ENCODE results near the gene GALE.
A peak's percentile ranks its signal among the peaks of the same experiment; 100 is the strongest.
"Not testable (repeated sequence)": the region's sequence is repeated elsewhere in the genome, so short reads cannot be mapped to it uniquely, and the experiment has no call there.

Gene GALE

GRCh38 chr1:23787701-23788100, 12.9 kb downstream of the GALE start:
- TF ChIP-seq POLR2A (IDR thresholded peaks at IDR 0.05; ENCODE audit: low read depth, low read length): no peak
- TF ChIP-seq TAF1 (IDR thresholded peaks at IDR 0.05; ENCODE audit: borderline replicate concordance, low read depth, low read length): no peak
- no peak for TF ChIP-seq POLR2AphosphoS5 (IDR thresholded peaks at IDR 0.05; ENCODE audit: low read depth, low read length)
- DNase-seq (ENCODE audit: insufficient read length) (no peak), FAIRE-seq (no peak)

GRCh38 chr1:23784846-23785245, 15.7 kb downstream of the GALE start:
- FAIRE-seq (no peak), DNase-seq (ENCODE audit: insufficient read length) (no peak)
- TF ChIP-seq POLR2A (IDR thresholded peaks at IDR 0.05; ENCODE audit: low read depth, low read length): no peak
- no peak for TF ChIP-seq POLR2AphosphoS5 (IDR thresholded peaks at IDR 0.05; ENCODE audit: low read depth, low read length)
- no peak for TF ChIP-seq TAF1 (IDR thresholded peaks at IDR 0.05; ENCODE audit: borderline replicate concordance, low read depth, low read length)

GRCh38 chr1:23783141-23783540, 17.4 kb downstream of the GALE start:
- not testable (repeated sequence) for FAIRE-seq; DNase-seq (ENCODE audit: insufficient read length)

GRCh38 chr1:23779826-23780371, 20.7 kb downstream of the GALE start:
- FAIRE-seq (no peak), DNase-seq (ENCODE audit: insufficient read length) (no peak)
- TF ChIP-seq POLR2A (IDR thresholded peaks at IDR 0.05; ENCODE audit: low read depth, low read length) (no peak), TAF1 (IDR thresholded peaks at IDR 0.05; ENCODE audit: borderline replicate concordance, low read depth, low read length) (no peak), POLR2AphosphoS5 (IDR thresholded peaks at IDR 0.05; ENCODE audit: low read depth, low read length) (no peak)

GRCh38 chr1:23777979-23778814, 22.4 kb downstream of the GALE start, which contains the start of gene PITHD1:
PITHD1 (plus strand) TSS chr1:23778418; CDS start chr1:23778516, 98 bp downstream.
- TF ChIP-seq POLR2AphosphoS5 (IDR thresholded peaks at IDR 0.05; ENCODE audit: low read depth, low read length) (peak; percentile 73), TAF1 (IDR thresholded peaks at IDR 0.05; ENCODE audit: borderline replicate concordance, low read depth, low read length) (0 out of 2 replicates have a peak, but pooled peaks have one; percentile 2), POLR2A (IDR thresholded peaks at IDR 0.05; ENCODE audit: low read depth, low read length) (peak; percentile 88)
- FAIRE-seq (peak; percentile 91), DNase-seq (ENCODE audit: insufficient read length) (peak; percentile 92)

GRCh38 chr1:23776217-23776616, 24.3 kb downstream of the GALE start:
- FAIRE-seq (no peak), DNase-seq (ENCODE audit: insufficient read length) (no peak)
- no peak for TF ChIP-seq POLR2A (IDR thresholded peaks at IDR 0.05; ENCODE audit: low read depth, low read length)
- TF ChIP-seq POLR2AphosphoS5 (IDR thresholded peaks at IDR 0.05; ENCODE audit: low read depth, low read length): no peak
- TF ChIP-seq TAF1 (IDR thresholded peaks at IDR 0.05; ENCODE audit: borderline replicate concordance, low read depth, low read length): no peak

GRCh38 chr1:23774174-23774880, 26.2 kb downstream of the GALE start:
- FAIRE-seq (no peak), DNase-seq (ENCODE audit: insufficient read length) (no peak)
- TF ChIP-seq POLR2A (IDR thresholded peaks at IDR 0.05; ENCODE audit: low read depth, low read length) (no peak), POLR2AphosphoS5 (IDR thresholded peaks at IDR 0.05; ENCODE audit: low read depth, low read length) (no peak), TAF1 (IDR thresholded peaks at IDR 0.05; ENCODE audit: borderline replicate concordance, low read depth, low read length) (no peak)

GRCh38 chr1:23772854-23773242, 27.7 kb downstream of the GALE start:
- FAIRE-seq (peak; percentile 64), DNase-seq (ENCODE audit: insufficient read length) (no peak)
- TF ChIP-seq POLR2AphosphoS5 (IDR thresholded peaks at IDR 0.05; ENCODE audit: low read depth, low read length) (no peak), POLR2A (IDR thresholded peaks at IDR 0.05; ENCODE audit: low read depth, low read length) (no peak), TAF1 (IDR thresholded peaks at IDR 0.05; ENCODE audit: borderline replicate concordance, low read depth, low read length) (no peak)

GRCh38 chr1:23772049-23772853, 28.3 kb downstream of the GALE start:
- peak; percentile 94 for FAIRE-seq
- DNase-seq (ENCODE audit: insufficient read length): no peak
- TF ChIP-seq POLR2A (IDR thresholded peaks at IDR 0.05; ENCODE audit: low read depth, low read length) (no peak), TAF1 (IDR thresholded peaks at IDR 0.05; ENCODE audit: borderline replicate concordance, low read depth, low read length) (no peak), POLR2AphosphoS5 (IDR thresholded peaks at IDR 0.05; ENCODE audit: low read depth, low read length) (no peak)

GRCh38 chr1:23768733-23769132, 31.8 kb downstream of the GALE start:
- FAIRE-seq (no peak), DNase-seq (ENCODE audit: insufficient read length) (no peak)
- no peak for TF ChIP-seq TAF1 (IDR thresholded peaks at IDR 0.05; ENCODE audit: borderline replicate concordance, low read depth, low read length)
- TF ChIP-seq POLR2AphosphoS5 (IDR thresholded peaks at IDR 0.05; ENCODE audit: low read depth, low read length): no peak
- TF ChIP-seq POLR2A (IDR thresholded peaks at IDR 0.05; ENCODE audit: low read depth, low read length): no peak

GRCh38 chr1:23763041-23763577, 37.4 kb downstream of the GALE start:
- no peak for FAIRE-seq
- TF ChIP-seq TAF1 (IDR thresholded peaks at IDR 0.05; ENCODE audit: borderline replicate concordance, low read depth, low read length) (no peak), POLR2AphosphoS5 (IDR thresholded peaks at IDR 0.05; ENCODE audit: low read depth, low read length) (no peak), POLR2A (IDR thresholded peaks at IDR 0.05; ENCODE audit: low read depth, low read length) (no peak)
- no peak for DNase-seq (ENCODE audit: insufficient read length)
